Activated T-cell treated with anti-CD3 and anti-CD28 coated beads for 1 hour (primary cell): ENCODE results near the gene PPARA.
"Not testable (repeated sequence)": the region's sequence is repeated elsewhere in the genome, so short reads cannot be mapped to it uniquely, and the experiment has no call there.

ENCODE experiments used
- DNase-seq: peaks from one replicate; pipeline ENCODE4 v3.0.0-alpha.2; 2020; ENCODE audit warnings: low read depth

PPARA gene

GRCh38 chr22:46127556-46127955 lies 22.8 kb upstream of the PPARA start:
- no peak for DNase-seq

- DNase-seq, result no peak
These were observed 21.7 kb upstream of the PPARA start for GRCh38 chr22:46128606-46129005.

GRCh38 chr22:46129390-46130041 lies 20.8 kb upstream of the PPARA start:
- DNase-seq, result no peak

- no peak for DNase-seq
These were observed 19.2 kb upstream of the PPARA start for GRCh38 chr22:46131151-46131587.

GRCh38 chr22:46132193-46132829 lies 18.0 kb upstream of the PPARA start:
- not testable (repeated sequence) for DNase-seq

- DNase-seq, result no peak
These were observed 17.3 kb upstream of the PPARA start for GRCh38 chr22:46132830-46133587.

- DNase-seq, result no peak
These were observed 16.8 kb upstream of the PPARA start for GRCh38 chr22:46133588-46133855.

GRCh38 chr22:46134111-46134705 lies 16.1 kb upstream of the PPARA start:
- no peak for DNase-seq

- no peak for DNase-seq
These were observed 14.5 kb upstream of the PPARA start for GRCh38 chr22:46135611-46136485.

GRCh38 chr22:46136486-46137217 lies 13.7 kb upstream of the PPARA start:
- no peak for DNase-seq

GRCh38 chr22:46137218-46137766 lies 13.0 kb upstream of the PPARA start:
- DNase-seq, result no peak

GRCh38 chr22:46138058-46138797 lies 12.1 kb upstream of the PPARA start:
- no peak for DNase-seq

- not testable (repeated sequence) for DNase-seq
These were observed 10.9 kb upstream of the PPARA start for GRCh38 chr22:46139417-46139816.

- no peak for DNase-seq
These were observed 10.4 kb upstream of the PPARA start for GRCh38 chr22:46139895-46140350.

- DNase-seq, result no peak
These were observed 9.1 kb upstream of the PPARA start for GRCh38 chr22:46140989-46141928.

- DNase-seq, result no peak
These were observed 7.5 kb upstream of the PPARA start for GRCh38 chr22:46142548-46143490.

GRCh38 chr22:46143491-46144147 lies 6.7 kb upstream of the PPARA start:
- DNase-seq, result no peak
